B cell (primary cell): ENCODE data around the gene SHB.

Experiments
- CTCF ChIP-seq: fragments of 200-600 bp; IDR thresholded peaks from one replicate; pipeline ENCODE4 v1.8.0; 2022; ENCODE audit warnings: antibody characterized with exemption, mild to moderate bottlenecking
- EZH2 ChIP-seq: IDR thresholded peaks from 2 replicates; pipeline ENCODE4 v1.6.1; 2012; ENCODE audit warnings: borderline replicate concordance, low read depth, mild to moderate bottlenecking, moderate library complexity, low read length; ENCODE audit not compliant: insufficient read depth, poor library complexity, severe bottlenecking

GRCh38 chr9:37949576-37949975 lies 119.5 kb downstream of the SHB start:
- TF ChIP-seq EZH2: no peak
- no peak for TF ChIP-seq CTCF
